Upper lobe of left lung (tissue), 4 donors: ENCODE measurements around the gene VPS39.
A peak's percentile ranks its signal among the peaks of the same experiment; 100 is the strongest.

Source experiments
- EP300 ChIP-seq, 4 donors: sonication (generic); formaldehyde crosslinking; IDR thresholded peaks; one replicate each; pipeline ENCODE4 v1.5.1; 2017; ENCODE audit warnings: antibody characterized with exemption in 4 of 4, control low read depth in 2 of 4
- POLR2A ChIP-seq, 4 donors: fragments of 450-650 bp; IDR thresholded peaks; one replicate each; pipeline ENCODE4 v1.5.1; 2016 to 2017; ENCODE audit warnings: antibody characterized with exemption in 4 of 4, mild to moderate bottlenecking in 2 of 4
- POLR2AphosphoS5 ChIP-seq, 2 donors: sonication (generic); formaldehyde crosslinking; IDR thresholded peaks; one replicate each; pipeline ENCODE4 v1.5.1; 2017; ENCODE audit warnings: antibody characterized with exemption in 2 of 2
- TF ChIP-seq, protein P1 (sequence below), 6 experiments: fragments of 450-650 bp in 4 of 6; fragments of 200-600 bp in 2 of 6; sonication (generic) in 2 of 6; IDR thresholded peaks; one replicate each; pipeline ENCODE4 v1.5.1; 2016 to 2019; ENCODE audit warnings: antibody characterized with exemption in 6 of 6

DNA sequence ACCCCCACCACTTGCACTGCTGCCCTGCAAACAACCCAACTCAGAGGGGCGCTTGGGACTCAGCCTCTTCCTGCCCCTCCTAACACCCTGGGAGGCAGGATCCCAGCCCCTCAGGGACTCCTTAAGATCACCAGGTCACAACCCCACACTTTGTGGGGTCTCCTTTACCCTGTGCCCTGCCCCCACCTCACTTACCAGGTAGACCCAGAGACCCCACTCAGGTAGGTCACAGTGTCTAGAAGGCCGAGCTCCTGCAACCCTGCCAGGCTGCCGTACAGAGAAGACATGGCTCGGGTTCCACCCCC is 60.7 kb downstream of the VPS39 start:
- TF ChIP-seq, protein P1, sequence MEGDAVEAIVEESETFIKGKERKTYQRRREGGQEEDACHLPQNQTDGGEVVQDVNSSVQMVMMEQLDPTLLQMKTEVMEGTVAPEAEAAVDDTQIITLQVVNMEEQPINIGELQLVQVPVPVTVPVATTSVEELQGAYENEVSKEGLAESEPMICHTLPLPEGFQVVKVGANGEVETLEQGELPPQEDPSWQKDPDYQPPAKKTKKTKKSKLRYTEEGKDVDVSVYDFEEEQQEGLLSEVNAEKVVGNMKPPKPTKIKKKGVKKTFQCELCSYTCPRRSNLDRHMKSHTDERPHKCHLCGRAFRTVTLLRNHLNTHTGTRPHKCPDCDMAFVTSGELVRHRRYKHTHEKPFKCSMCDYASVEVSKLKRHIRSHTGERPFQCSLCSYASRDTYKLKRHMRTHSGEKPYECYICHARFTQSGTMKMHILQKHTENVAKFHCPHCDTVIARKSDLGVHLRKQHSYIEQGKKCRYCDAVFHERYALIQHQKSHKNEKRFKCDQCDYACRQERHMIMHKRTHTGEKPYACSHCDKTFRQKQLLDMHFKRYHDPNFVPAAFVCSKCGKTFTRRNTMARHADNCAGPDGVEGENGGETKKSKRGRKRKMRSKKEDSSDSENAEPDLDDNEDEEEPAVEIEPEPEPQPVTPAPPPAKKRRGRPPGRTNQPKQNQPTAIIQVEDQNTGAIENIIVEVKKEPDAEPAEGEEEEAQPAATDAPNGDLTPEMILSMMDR (IDR thresholded peaks at IDR 0.05), result no peak
- TF ChIP-seq POLR2AphosphoS5 (IDR thresholded peaks at IDR 0.05), result no peak
- TF ChIP-seq POLR2A (IDR thresholded peaks at IDR 0.05), result peak in 1 of 4 donors; percentile 2
- TF ChIP-seq EP300 (IDR thresholded peaks at IDR 0.05), result no peak
